Diencephalon (tissue), 1 donor: ENCODE measurements around the gene NUP160. TPM values are rescaled to one million over a fixed set of nuclear protein-coding genes. Genes with fewer than 3 reads are reported as not detected.

Source experiments
- small RNA-seq: library from RNA; depleted of rRNA; stranded (forward); fragments of <200 nt; gene quantifications from one replicate; pipeline ENCODE3, GENCODE V24; 2014
- total RNA-seq: library from RNA; depleted of rRNA; stranded (reverse); fragments of >200 nt; gene quantifications from one replicate; pipeline ENCODE4 v1.2.3, GENCODE V29; 2014

Gene NUP160
- 59.7 TPM for total RNA-seq

GRCh38 chr11:47847892-47848699, at the start of gene NUP160:
Gene NUP160 (minus strand): TSS chr11:47848350. CDS start chr11:47848318, 32 bp downstream.

Small RNAs within 50 kb of the gene (small RNA-seq; reads per million reads assigned to genes)
- gene AC021443.1 (not detected), gene RF00019 (not detected), gene RNA5SP340 (not detected)

Other genes starting within 250 kb of the NUP160 start
- gene MTCH2, start 205.8 kb downstream of the NUP160 start, total RNA-seq: 98.7 TPM
- 1.8 TPM for gene AGBL2, start 133.0 kb downstream of the NUP160 start, total RNA-seq
- gene FNBP4, start 81.0 kb downstream of the NUP160 start, total RNA-seq: 92.0 TPM
- gene PTPRJ, start 132.2 kb upstream of the NUP160 start, total RNA-seq: 31.1 TPM